IMR-90 (cell line): Measurements from ENCODE around the gene XRCC3. TPM values are rescaled to one million over a fixed set of nuclear protein-coding genes. Genes with fewer than 3 reads are reported as not detected.

Experiments
- ATAC-seq: fragments of 200-7000 bp; cut with Tn5 transposase; 2 replicates; pipeline ENCODE4 v1.9.1; 2020; ENCODE audit warnings: low read depth, mild to moderate bottlenecking, moderate library complexity
- BruUV-seq: library from RNA; stranded (reverse); fragments of 400-500 nt; replicated peaks from 2 replicates; lab custom pipeline; 2021; lab: Mats Ljungman, UMichigan
- CTCF ChIA-PET: fragments of 300-600 bp; formaldehyde crosslinking; extraction: SDS; loops from one replicate; lab custom pipeline; 2021; ENCODE audit warnings: antibody characterized with exemption; lab: Yijun Ruan, JAX
- POLR2A ChIA-PET: fragments of 300-600 bp; sonication (Branson Sonifier 250); formaldehyde crosslinking; loops from one replicate; lab custom pipeline; 2022; ENCODE audit warnings: antibody characterized with exemption; ENCODE audit not compliant: unreplicated experiment; lab: Charles Lee
- DNase-seq: peaks from one replicate; pipeline ENCODE4 v3.0.0; 2013
- H2AFZ ChIP-seq: replicated peaks from 2 replicates; pipeline ENCODE3; 2013; ENCODE audit warnings: low read length, mild to moderate bottlenecking; ENCODE audit not compliant: poor library complexity
- H2AK5ac ChIP-seq: 2 replicates; pipeline ENCODE4 v1.6.1; 2013; ENCODE audit warnings: low read depth, low read length, inconsistent platforms
- H2AK9ac ChIP-seq: replicated peaks from 2 replicates; pipeline ENCODE3; 2013; ENCODE audit warnings: mild to moderate bottlenecking, low read depth, low read length, moderate library complexity; ENCODE audit not compliant: poor library complexity
- H2BK120ac ChIP-seq: 2 replicates; pipeline ENCODE4 v1.6.1; 2013; ENCODE audit warnings: low read depth, low read length, inconsistent platforms
- H2BK15ac ChIP-seq: 3 replicates; pipeline ENCODE4 v1.6.1; 2013; ENCODE audit warnings: low read depth, low read length, inconsistent platforms
- H2BK20ac ChIP-seq: 2 replicates; pipeline ENCODE4 v1.6.1; 2013; ENCODE audit warnings: low read depth, mild to moderate bottlenecking, inconsistent platforms, low read length, moderate library complexity
- H2BK5ac ChIP-seq: 2 replicates; pipeline ENCODE4 v1.6.1; 2013; ENCODE audit warnings: mild to moderate bottlenecking, low read depth, low read length, inconsistent platforms; ENCODE audit not compliant: poor library complexity, severe bottlenecking
- H3K14ac ChIP-seq: replicated peaks from 2 replicates; pipeline ENCODE4 v1.6.1; 2013; ENCODE audit warnings: low read depth, low read length, inconsistent platforms
- H3K18ac ChIP-seq: 2 replicates; pipeline ENCODE4 v1.6.1; 2013; ENCODE audit warnings: low read depth, low read length, control low read depth
- H3K23ac ChIP-seq: 2 replicates; pipeline ENCODE4 v1.6.1; 2013; ENCODE audit warnings: low read depth, low read length, inconsistent platforms
- H3K27ac ChIP-seq: 2 replicates; pipeline ENCODE4 v1.5.1; 2013; ENCODE audit warnings: mild to moderate bottlenecking, control low read depth, low read length; ENCODE audit not compliant: insufficient read depth
- H3K27me3 ChIP-seq: 2 replicates; pipeline ENCODE4 v1.6.1; 2013; ENCODE audit warnings: low read length; ENCODE audit not compliant: control insufficient read depth, insufficient read depth
- H3K36me3 ChIP-seq: 2 replicates; pipeline ENCODE4 v1.6.1; 2013; ENCODE audit warnings: low read length, mixed read lengths; ENCODE audit not compliant: control insufficient read depth, insufficient read depth
- H3K4ac ChIP-seq: 2 replicates; pipeline ENCODE4 v1.6.1; 2013; ENCODE audit warnings: low read depth, low read length, inconsistent platforms
- H3K4me1 ChIP-seq: 2 replicates; pipeline ENCODE4 v1.6.1; 2013; ENCODE audit warnings: low read length, mixed read lengths; ENCODE audit not compliant: control insufficient read depth, insufficient read depth
- H3K4me2 ChIP-seq: 2 replicates; pipeline ENCODE4 v1.6.1; 2013; ENCODE audit warnings: low read depth, mild to moderate bottlenecking, control low read depth, low read length, moderate library complexity
- H3K4me3 ChIP-seq: 2 replicates; pipeline ENCODE4 v1.5.1; 2013; ENCODE audit warnings: low read depth, mild to moderate bottlenecking, control low read depth, low read length, moderate library complexity; ENCODE audit not compliant: insufficient read depth
- H3K56ac ChIP-seq: 2 replicates; pipeline ENCODE4 v1.6.1; 2013; ENCODE audit warnings: low read length, inconsistent platforms; ENCODE audit not compliant: insufficient read depth; ENCODE audit errors: extremely low read depth
- H3K79me1 ChIP-seq, 2 experiments: 2 replicates each; pipeline ENCODE4 v1.6.1; 2013; ENCODE audit warnings: low read length in 2 of 2, inconsistent platforms in 1 of 2, low read depth in 1 of 2
- H3K9ac ChIP-seq: 2 replicates; pipeline ENCODE4 v1.6.1; 2013; ENCODE audit warnings: low read depth, low read length, control low read depth
- H3K9me1 ChIP-seq: 2 replicates; pipeline ENCODE4 v1.6.1; 2013; ENCODE audit warnings: low read length, inconsistent platforms; ENCODE audit not compliant: insufficient read depth
- H3K9me3 ChIP-seq: 2 replicates; pipeline ENCODE4 v1.6.1; 2013; ENCODE audit warnings: low read length; ENCODE audit not compliant: control insufficient read depth, insufficient read depth
- H4K20me1 ChIP-seq: 2 replicates; pipeline ENCODE4 v1.6.1; 2013; ENCODE audit warnings: low read length, inconsistent platforms; ENCODE audit not compliant: insufficient read depth
- H4K5ac ChIP-seq: 2 replicates; pipeline ENCODE4 v1.6.1; 2013; ENCODE audit warnings: mild to moderate bottlenecking, low read depth, low read length, control low read depth
- H4K8ac ChIP-seq, 2 experiments: 2 replicates each; pipeline ENCODE4 v1.6.1; 2013; ENCODE audit warnings: low read depth in 2 of 2, low read length in 2 of 2, control low read depth in 1 of 2, inconsistent platforms in 1 of 2
- H4K91ac ChIP-seq: 2 replicates; pipeline ENCODE4 v1.6.1; 2013; ENCODE audit warnings: low read depth, low read length, inconsistent platforms; ENCODE audit not compliant: insufficient read depth
- BHLHE40 ChIP-seq: fragments of 150-350 bp; IDR thresholded peaks from 2 replicates; pipeline ENCODE4 v1.6.1; 2016; ENCODE audit warnings: mild to moderate bottlenecking, low read depth, low read length
- CEBPB ChIP-seq: IDR thresholded peaks from 2 replicates; pipeline ENCODE4 v1.6.1; 2012; ENCODE audit warnings: low read depth, low read length, improper control_type of control experiment
- CHD1 ChIP-seq: IDR thresholded peaks from 2 replicates; pipeline ENCODE4 v1.6.1; 2012; ENCODE audit warnings: low read depth, low read length, improper control_type of control experiment
- FOS ChIP-seq: fragments of 150-350 bp; IDR thresholded peaks from 2 replicates; pipeline ENCODE4 v1.6.1; 2016; ENCODE audit warnings: low read depth, low read length
- MAFK ChIP-seq: IDR thresholded peaks from 2 replicates; pipeline ENCODE4 v1.6.1; 2012; ENCODE audit warnings: low read depth, low read length, improper control_type of control experiment
- MAZ ChIP-seq: IDR thresholded peaks from 2 replicates; pipeline ENCODE4 v1.6.1; 2012; ENCODE audit warnings: low read depth, mild to moderate bottlenecking, low read length, improper control_type of control experiment, moderate library complexity, borderline replicate concordance
- MXI1 ChIP-seq: IDR thresholded peaks from 2 replicates; pipeline ENCODE4 v1.6.1; 2012; ENCODE audit warnings: low read depth, mild to moderate bottlenecking, low read length, moderate library complexity, borderline replicate concordance
- NFE2L2 ChIP-seq: fragments of 150-350 bp; IDR thresholded peaks from 2 replicates; pipeline ENCODE4 v1.6.1; 2016; ENCODE audit warnings: low read depth, mild to moderate bottlenecking, low read length
- POLR2A ChIP-seq: IDR thresholded peaks from 2 replicates; pipeline ENCODE4 v1.6.1; 2012; ENCODE audit warnings: mild to moderate bottlenecking, low read depth, low read length
- RAD21 ChIP-seq: IDR thresholded peaks from 2 replicates; pipeline ENCODE4 v1.6.1; 2012; ENCODE audit warnings: low read length, improper control_type of control experiment
- RCOR1 ChIP-seq: IDR thresholded peaks from 2 replicates; pipeline ENCODE4 v1.6.1; 2012; ENCODE audit warnings: mild to moderate bottlenecking, low read length, improper control_type of control experiment; ENCODE audit not compliant: insufficient replicate concordance
- RFX5 ChIP-seq: IDR thresholded peaks from 2 replicates; pipeline ENCODE4 v1.8.0; 2012; ENCODE audit warnings: low read depth, mild to moderate bottlenecking, low read length, moderate library complexity
- SMC3 ChIP-seq: fragments of 150-350 bp; IDR thresholded peaks from 2 replicates; pipeline ENCODE4 v1.6.1; 2016; ENCODE audit warnings: low read depth, mild to moderate bottlenecking, antibody characterized with exemption, low read length, moderate library complexity
- WGBS, 2 experiments: methylation state at CpG; one replicate each; pipeline versions ENCODE4 v1.1.5 to v1.1.7; 2013; ENCODE audit warnings: missing lambda C conversion rate in 2 of 2; ENCODE audit not compliant: insufficient read length in 1 of 2; ENCODE audit errors: extremely low coverage in 2 of 2; 5-methylcytosine and 5-hydroxymethylcytosine counted together
- dilution Hi-C: fragments of 300-500 bp; cut with HindIII; formaldehyde crosslinking; loops from one replicate; pipeline ENCODE4 v1.14.3; 2018; ENCODE audit warnings: low sequenced_read_pairs; ENCODE audit not compliant: unreplicated experiment
- in situ Hi-C: fragments of 300-500 bp; cut with MboI; formaldehyde crosslinking; loops from 3 replicates; pipeline ENCODE4 v1.14.3; 2019; ENCODE audit warnings: low sequenced_read_pairs, inconsistent platforms, mixed read lengths
- intact Hi-C: fragments of 100-400 bp; cut with micrococcal nuclease; formaldehyde crosslinking; loops from 2 replicates; pipeline ENCODE4 v1.10.0; 2022
- polyA plus RNA-seq, 3 experiments: library from polyadenylated mRNA; depleted of rRNA; stranded (reverse); fragments of >200 nt; gene quantifications; 2 replicates each; pipeline ENCODE4 v1.2.3, GENCODE V29; 2012; ENCODE audit warnings: low replicate concordance in 1 of 3
- total RNA-seq: library from RNA; depleted of rRNA; stranded (reverse); fragments of >200 nt; gene quantifications from 2 replicates; pipeline ENCODE4 v1.2.3, GENCODE V29; 2012
- TF ChIP-seq, protein P1 (sequence below): fragments of 150-350 bp; IDR thresholded peaks from 2 replicates; pipeline ENCODE4 v1.6.1; 2016; ENCODE audit warnings: low read depth, mild to moderate bottlenecking, low read length, moderate library complexity, borderline replicate concordance

XRCC3 gene
- total and polyA plus RNA-seq, 2 of the 4 experiments (the other 2 are of a cell fraction), result 8.1 to 9.5 TPM

DNA sequence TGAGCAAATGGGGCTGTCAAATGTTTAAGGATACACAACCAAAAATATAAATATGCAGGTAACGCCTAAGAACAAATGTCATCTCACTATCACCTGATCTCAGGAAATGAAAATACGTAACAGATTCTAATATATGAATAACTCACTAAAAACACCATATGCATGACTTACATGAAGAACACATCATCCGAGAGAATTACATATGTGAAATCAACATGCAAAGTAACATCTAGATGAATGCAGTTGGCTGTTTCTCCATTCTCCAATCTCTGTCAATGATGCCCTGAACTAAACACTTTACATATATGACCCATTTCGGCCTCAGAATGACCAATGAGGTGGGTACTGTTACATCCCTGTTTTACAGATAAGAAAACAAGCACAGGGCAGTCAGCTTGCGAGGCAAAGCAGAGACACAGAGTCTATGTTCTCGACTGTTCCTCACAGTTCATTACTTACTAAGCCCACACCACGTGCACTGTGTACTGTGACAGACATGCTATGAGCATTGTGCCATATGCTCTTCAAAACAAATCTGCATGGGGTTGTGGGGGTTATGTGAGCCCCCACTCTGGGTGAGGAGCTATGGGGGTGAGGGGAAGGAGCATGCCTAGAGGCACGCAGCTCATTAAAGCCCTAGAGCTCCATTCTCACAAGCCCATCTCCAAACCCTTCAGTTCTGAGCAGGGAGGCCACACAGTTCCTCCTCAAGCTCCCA is 43.0 kb upstream of the XRCC3 start:
- no peaks in the 10 kb centered on the region for H4K20me1 ChIP-seq
- H2BK20ac ChIP-seq, result no peak overlapping the region
- no peak overlapping the region for H3K4me3 ChIP-seq
- no peak overlapping the region for H3K18ac ChIP-seq
- H3K36me3 ChIP-seq, result no peaks in the 10 kb centered on the region
- H3K4me1 ChIP-seq, result peaks cover 2% of the 10 kb centered on the region
- H3K9ac ChIP-seq, result no peak overlapping the region
- H2BK120ac ChIP-seq, result no peak overlapping the region
- dilution Hi-C loops, result no loop called here
- H3K4ac ChIP-seq, result no peak overlapping the region
- H3K79me1 ChIP-seq, result no peaks in the 10 kb centered on the region
- TF ChIP-seq MXI1 (no peak), SMC3 (no peak), MAZ (no peak), RFX5 (no peak), BHLHE40 (no peak), MAFK (no peak), CEBPB (no peak), NFE2L2 (no peak), CHD1 (no peak), FOS (no peak), RCOR1 (no peak), RAD21 (no peak), POLR2A (no peak)
- TF ChIP-seq, protein P1, sequence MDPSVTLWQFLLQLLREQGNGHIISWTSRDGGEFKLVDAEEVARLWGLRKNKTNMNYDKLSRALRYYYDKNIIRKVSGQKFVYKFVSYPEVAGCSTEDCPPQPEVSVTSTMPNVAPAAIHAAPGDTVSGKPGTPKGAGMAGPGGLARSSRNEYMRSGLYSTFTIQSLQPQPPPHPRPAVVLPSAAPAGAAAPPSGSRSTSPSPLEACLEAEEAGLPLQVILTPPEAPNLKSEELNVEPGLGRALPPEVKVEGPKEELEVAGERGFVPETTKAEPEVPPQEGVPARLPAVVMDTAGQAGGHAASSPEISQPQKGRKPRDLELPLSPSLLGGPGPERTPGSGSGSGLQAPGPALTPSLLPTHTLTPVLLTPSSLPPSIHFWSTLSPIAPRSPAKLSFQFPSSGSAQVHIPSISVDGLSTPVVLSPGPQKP, result no peak
- H3K14ac ChIP-seq, result no peak overlapping the region
- ATAC-seq, result no peak
- H2AK9ac ChIP-seq, result no peak overlapping the region
- H4K5ac ChIP-seq, result no peak overlapping the region
- H3K4me2 ChIP-seq, result no peak overlapping the region
- in situ Hi-C loops, result no loop called here
- H3K56ac ChIP-seq, result no peak overlapping the region
- ChIA-PET POLR2A (no interaction called here), CTCF (no interaction called here)
- no peak overlapping the region for H3K27ac ChIP-seq
- intact Hi-C loops, result no loop called here
- no peak overlapping the region for H2AK5ac ChIP-seq
- H3K23ac ChIP-seq, result no peak overlapping the region; the same call in 1 of the 2 replicates
- H4K8ac ChIP-seq, result no peak overlapping the region
- no peaks in the 10 kb centered on the region for H3K27me3 ChIP-seq
- WGBS, 2 experiments, result 83% methylated on average over 1 of the region's 8 CpGs; no CpG with 5 or more reads in 1 of the 2 experiments
- H4K91ac ChIP-seq, result no peak overlapping the region
- H3K9me1 ChIP-seq, result peaks cover 3% of the 10 kb centered on the region; the same call in 1 of the 2 replicates
- no peak overlapping the region for H2BK15ac ChIP-seq
- no peak for DNase-seq
- no peak overlapping the region for H2BK5ac ChIP-seq
- BruUV-seq, result no TSS peak
- H3K9me3 ChIP-seq, result no peaks in the 10 kb centered on the region
- H2AFZ ChIP-seq, result no peak overlapping the region
